Measurements from ENCODE around the gene CNMD. TPM values are rescaled to one million over a fixed set of nuclear protein-coding genes. Genes with fewer than 3 reads are reported as not detected.
"Not testable (repeated sequence)": the region's sequence is repeated elsewhere in the genome, so short reads cannot be mapped to it uniquely, and the experiment has no call there.

The CNMD gene
- total RNA-seq, 2 experiments from 2014 or later, result not detected

DNA sequence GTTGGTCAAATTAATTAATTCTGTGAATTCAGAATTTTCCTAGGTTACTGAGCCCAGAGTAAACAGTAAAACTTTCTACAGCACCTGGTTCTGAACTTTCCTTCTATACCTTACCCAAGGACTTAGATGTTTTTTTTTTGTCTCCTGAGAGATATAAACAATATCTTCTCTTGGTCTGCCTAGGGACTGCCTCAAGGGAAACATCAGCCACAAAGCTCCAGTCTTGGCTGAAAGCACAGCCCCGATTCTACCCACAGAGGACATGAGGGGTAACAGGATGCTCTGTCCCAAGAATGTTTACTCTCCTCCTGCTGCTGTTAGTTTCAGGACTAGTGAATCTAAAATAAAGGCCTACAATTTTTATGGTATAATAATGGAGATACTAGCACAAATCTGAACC, 14.3 kb downstream of the CNMD start:
- Mint-ChIP-seq H3K4me3 (no peak overlapping the region), H3K27ac (no peak overlapping the region), H3K36me3 (ENCODE audit: low read depth) (no peaks in the 10 kb centered on the region), H3K9me3 (no peaks in the 10 kb centered on the region), H3K27me3 (peaks cover 8% of the 10 kb centered on the region), H3K4me1 (ENCODE audit: low read depth) (no peaks in the 10 kb centered on the region)
- CTCF ChIA-PET, result interaction anchor here (0.7 to 2.2 kb wide), 2 partner anchors 10 to 13 kb away, joined by 3 to 6 read pairs; no protein-coding TSS in a partner anchor
- no peak for DNase-seq
- ATAC-seq, result no peak
- intact Hi-C loops (cut with micrococcal nuclease), result no loop called here
- POLR2A ChIA-PET, result no interaction called here
- TF ChIP-seq, protein P1, sequence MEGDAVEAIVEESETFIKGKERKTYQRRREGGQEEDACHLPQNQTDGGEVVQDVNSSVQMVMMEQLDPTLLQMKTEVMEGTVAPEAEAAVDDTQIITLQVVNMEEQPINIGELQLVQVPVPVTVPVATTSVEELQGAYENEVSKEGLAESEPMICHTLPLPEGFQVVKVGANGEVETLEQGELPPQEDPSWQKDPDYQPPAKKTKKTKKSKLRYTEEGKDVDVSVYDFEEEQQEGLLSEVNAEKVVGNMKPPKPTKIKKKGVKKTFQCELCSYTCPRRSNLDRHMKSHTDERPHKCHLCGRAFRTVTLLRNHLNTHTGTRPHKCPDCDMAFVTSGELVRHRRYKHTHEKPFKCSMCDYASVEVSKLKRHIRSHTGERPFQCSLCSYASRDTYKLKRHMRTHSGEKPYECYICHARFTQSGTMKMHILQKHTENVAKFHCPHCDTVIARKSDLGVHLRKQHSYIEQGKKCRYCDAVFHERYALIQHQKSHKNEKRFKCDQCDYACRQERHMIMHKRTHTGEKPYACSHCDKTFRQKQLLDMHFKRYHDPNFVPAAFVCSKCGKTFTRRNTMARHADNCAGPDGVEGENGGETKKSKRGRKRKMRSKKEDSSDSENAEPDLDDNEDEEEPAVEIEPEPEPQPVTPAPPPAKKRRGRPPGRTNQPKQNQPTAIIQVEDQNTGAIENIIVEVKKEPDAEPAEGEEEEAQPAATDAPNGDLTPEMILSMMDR (IDR thresholded peaks at IDR 0.05), result no peak

- DNase-seq (no peak), ATAC-seq (no peak)
- H3K4me3 Mint-ChIP-seq, result no peak overlapping the region
- ChIA-PET CTCF (no interaction called here), POLR2A (no interaction called here)
- no peaks in the 10 kb centered on the region for H3K36me3 Mint-ChIP-seq (ENCODE audit: low read depth)
- no peak overlapping the region for H3K27ac Mint-ChIP-seq
- peaks cover 5% of the 10 kb centered on the region for H3K9me3 Mint-ChIP-seq
- intact Hi-C loops (cut with micrococcal nuclease), result no loop called here
- peaks cover 15% of the 10 kb centered on the region for H3K27me3 Mint-ChIP-seq
- TF ChIP-seq, protein P1 (IDR thresholded peaks at IDR 0.05), result no peak
- no peaks in the 10 kb centered on the region for H3K4me1 Mint-ChIP-seq (ENCODE audit: low read depth)
These were observed 16.4 kb downstream of the CNMD start for GRCh38 chr13:52723181-52723580.

DNA sequence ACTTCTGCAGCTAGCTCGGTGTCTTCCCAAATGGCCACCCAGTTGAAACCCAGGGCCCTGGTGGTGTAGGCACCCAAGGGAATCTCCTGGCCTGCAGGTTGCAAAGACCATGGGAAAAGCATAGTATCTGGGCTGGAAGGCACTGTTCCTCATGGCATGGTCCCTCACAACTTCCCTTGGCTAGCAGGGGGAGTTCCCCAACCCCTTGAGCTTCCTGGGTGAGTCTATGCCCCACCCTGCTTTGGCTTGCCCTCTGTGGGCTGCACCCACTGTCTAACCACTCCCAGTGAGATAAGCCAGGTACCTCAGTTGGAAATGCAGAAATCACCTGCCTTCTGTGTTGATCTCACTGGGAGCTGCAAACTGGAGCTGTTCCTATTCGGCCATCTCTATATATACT, 18.3 kb downstream of the CNMD start:
- DNase-seq; POLR2A ChIA-PET; intact Hi-C loops (cut with micrococcal nuclease); H3K4me1 Mint-ChIP-seq (ENCODE audit: low read depth); H3K4me3 Mint-ChIP-seq; ATAC-seq; H3K36me3 Mint-ChIP-seq (ENCODE audit: low read depth); H3K27ac Mint-ChIP-seq: not testable (repeated sequence)
- Mint-ChIP-seq H3K27me3 (peaks cover 18% of the 10 kb centered on the region), H3K9me3 (peaks cover 13% of the 10 kb centered on the region)
- CTCF ChIA-PET, result interaction anchor here (1.2 to 1.5 kb wide), 2 partner anchors 10 to 40 kb away, joined by 3 read pairs; no protein-coding TSS in a partner anchor

GRCh38 chr13:52720904-52721303, 18.7 kb downstream of the CNMD start:
- ATAC-seq; H3K4me3 Mint-ChIP-seq; DNase-seq; H3K36me3 Mint-ChIP-seq (ENCODE audit: low read depth); intact Hi-C loops (cut with micrococcal nuclease); H3K27ac Mint-ChIP-seq; POLR2A ChIA-PET; H3K4me1 Mint-ChIP-seq (ENCODE audit: low read depth): not testable (repeated sequence)
- Mint-ChIP-seq H3K27me3 (peaks cover 21% of the 10 kb centered on the region), H3K9me3 (peaks cover 13% of the 10 kb centered on the region)
- CTCF ChIA-PET, result interaction anchor here (0.8 to 1.5 kb wide), 3 partner anchors 11 to 41 kb away, joined by 3 read pairs; no protein-coding TSS in a partner anchor

DNA sequence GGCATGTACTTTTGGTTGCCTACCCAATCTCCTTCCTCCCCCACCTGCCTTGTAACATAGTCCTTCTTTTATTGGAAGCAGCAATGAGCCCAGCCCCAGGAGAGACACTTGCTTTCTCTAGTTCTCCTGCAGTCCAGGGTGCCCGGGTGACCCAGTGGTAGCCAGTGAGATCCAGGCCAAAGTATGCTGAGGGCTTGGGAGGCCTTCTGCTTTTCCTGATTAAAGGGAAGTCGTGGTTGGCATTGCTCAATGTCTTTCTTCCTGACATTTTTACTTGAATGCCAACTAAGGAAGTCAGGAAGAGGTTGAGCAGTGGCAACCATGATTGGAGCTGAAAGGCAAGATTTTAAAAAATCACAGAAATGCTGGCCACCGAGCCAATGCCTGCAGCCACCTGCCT, 25.7 kb downstream of the CNMD start:
- TF ChIP-seq, protein P1 (IDR thresholded peaks at IDR 0.05), result no peak
- Mint-ChIP-seq H3K4me3 (no peak overlapping the region), H3K4me1 (ENCODE audit: low read depth) (no peaks in the 10 kb centered on the region), H3K9me3 (peaks cover 13% of the 10 kb centered on the region), H3K36me3 (ENCODE audit: low read depth) (no peaks in the 10 kb centered on the region), H3K27ac (no peak overlapping the region), H3K27me3 (peaks cover 12% of the 10 kb centered on the region)
- intact Hi-C loops (cut with micrococcal nuclease), result no loop called here
- ATAC-seq (no peak), DNase-seq (no peak)
- POLR2A ChIA-PET, result no interaction called here
- CTCF ChIA-PET, result no interaction called here

- H3K27ac Mint-ChIP-seq, result no peak overlapping the region
- ChIA-PET CTCF (interaction anchor here (1.5 kb wide), 1 partner anchor 9 kb away, joined by 4 read pairs; no protein-coding TSS in a partner anchor), POLR2A (no interaction called here)
- H3K4me1 Mint-ChIP-seq (ENCODE audit: low read depth), result no peaks in the 10 kb centered on the region
- peaks cover 4% of the 10 kb centered on the region for H3K9me3 Mint-ChIP-seq
- DNase-seq (no peak), ATAC-seq (no peak)
- TF ChIP-seq, protein P1 (IDR thresholded peaks at IDR 0.05), result no peak
- no peaks in the 10 kb centered on the region for H3K36me3 Mint-ChIP-seq (ENCODE audit: low read depth)
- intact Hi-C loops (cut with micrococcal nuclease), result no loop called here
- H3K4me3 Mint-ChIP-seq, result no peak overlapping the region
- H3K27me3 Mint-ChIP-seq, result peaks cover 8% of the 10 kb centered on the region
These were observed 27.2 kb downstream of the CNMD start for GRCh38 chr13:52712385-52712784.
